ENCODE data around the gene ZNF407. TPM values are rescaled to one million over a fixed set of nuclear protein-coding genes. Genes with fewer than 3 reads are reported as not detected.

Gene ZNF407
- total RNA-seq, 1 experiment from 2014 or later = 15.2 TPM

DNA sequence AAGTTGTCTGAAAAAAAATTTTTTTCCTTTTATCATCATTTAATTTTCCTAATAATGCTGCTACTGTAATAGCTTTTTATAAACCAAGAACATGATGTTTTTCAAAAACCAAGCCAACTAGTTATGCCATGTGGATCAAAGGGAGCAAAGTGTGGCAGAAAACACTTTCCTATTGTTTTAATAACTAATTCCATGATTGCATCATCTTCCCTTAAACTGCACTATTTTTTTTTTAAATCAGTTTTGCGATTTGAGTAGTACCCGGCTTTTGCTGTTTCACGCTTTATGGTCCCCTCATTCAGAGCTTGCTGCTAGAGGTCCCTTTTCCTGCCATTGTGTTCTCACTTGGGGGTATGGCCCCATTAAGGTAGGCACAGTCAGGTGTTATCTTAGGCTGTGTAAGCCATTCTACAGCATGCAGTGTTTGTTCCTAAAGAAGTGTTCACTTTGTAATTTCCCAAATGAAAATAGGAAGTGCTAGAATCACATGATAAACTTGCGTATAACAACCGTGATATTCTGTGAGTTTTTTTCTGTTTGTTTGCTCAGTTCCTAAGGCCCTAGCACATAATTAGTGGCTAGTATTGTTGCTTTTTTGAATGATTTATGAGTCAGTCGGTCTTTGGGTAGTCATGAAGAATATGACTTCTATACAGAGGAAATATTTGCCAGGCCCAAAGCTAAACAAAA lies 385.4 kb downstream of the ZNF407 start:
- H3K4me1 ChIP-seq (replicated peaks) = no peaks in the 10 kb centered on the region
- H3K36me3 ChIP-seq = no peaks in the 10 kb centered on the region
- no peak overlapping the region for H3K27ac ChIP-seq
- no peak for DNase-seq (ENCODE audit: low read depth in 1 of 2, low spot score in 2 of 2)
- no peaks in the 10 kb centered on the region for H3K9me3 ChIP-seq (replicated peaks)
- no peak overlapping the region for H3K4me3 ChIP-seq
- no peaks in the 10 kb centered on the region for H3K27me3 ChIP-seq (replicated peaks)

DNA sequence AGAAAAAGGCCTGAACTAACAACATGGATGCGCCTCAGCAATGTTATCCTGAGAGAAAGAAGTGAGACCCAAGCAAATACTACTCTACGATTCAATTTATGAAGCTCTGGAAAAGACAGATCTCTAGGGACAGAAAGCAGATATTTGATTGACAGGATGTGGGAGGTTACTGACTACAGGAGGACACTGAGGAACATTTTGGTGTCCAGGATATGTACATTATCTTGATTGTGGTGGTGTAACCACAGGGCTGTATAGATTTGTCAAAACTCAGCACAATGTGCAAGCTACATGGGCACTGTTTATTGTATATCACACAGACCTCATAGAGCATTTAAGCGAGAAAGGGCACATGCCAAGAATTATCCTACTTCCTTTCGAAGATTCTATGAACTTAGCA lies 391.5 kb downstream of the ZNF407 start:
- Histone ChIP-seq H3K9me3 (replicated peaks) (no peaks in the 10 kb centered on the region), H3K4me1 (replicated peaks) (peaks cover 5% of the 10 kb centered on the region; the same call in 1 of the 2 replicates), H3K36me3 (no peaks in the 10 kb centered on the region), H3K27me3 (replicated peaks) (no peaks in the 10 kb centered on the region), H3K4me3 (no peak overlapping the region), H3K27ac (no peak overlapping the region)
- no peak for DNase-seq (ENCODE audit: low read depth in 1 of 2, low spot score in 2 of 2)

DNA sequence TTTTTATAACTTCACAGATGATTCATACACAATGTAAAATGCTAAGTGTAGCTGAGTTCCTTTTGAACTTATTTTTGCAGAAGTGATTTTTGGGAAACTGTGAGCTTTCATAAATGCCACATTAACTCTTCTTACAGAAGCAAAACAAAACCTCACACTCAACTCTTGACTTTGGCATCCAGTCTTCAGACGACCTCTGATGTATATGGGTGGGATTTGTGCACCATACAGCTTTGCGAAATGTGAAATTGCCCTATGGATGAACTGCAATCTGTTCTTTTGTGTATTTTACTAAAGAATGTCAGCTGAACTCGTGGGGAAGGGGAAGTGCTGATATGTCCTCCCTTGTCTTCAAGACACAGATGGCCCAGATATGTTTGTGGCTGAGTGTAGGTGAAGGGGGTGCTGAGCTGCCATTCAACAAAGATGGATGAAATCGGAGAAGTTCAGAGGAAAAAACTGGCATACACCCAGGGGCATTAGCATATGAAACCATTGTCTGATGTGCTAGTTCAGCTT lies 393.0 kb downstream of the ZNF407 start:
- H3K27me3 ChIP-seq (replicated peaks) = no peaks in the 10 kb centered on the region
- DNase-seq (ENCODE audit: low read depth in 1 of 2, low spot score in 2 of 2) = no peak
- peaks cover 10% of the 10 kb centered on the region for H3K4me1 ChIP-seq (replicated peaks)
- no peak overlapping the region for H3K27ac ChIP-seq
- H3K36me3 ChIP-seq = no peaks in the 10 kb centered on the region
- H3K4me3 ChIP-seq = no peak overlapping the region
- no peaks in the 10 kb centered on the region for H3K9me3 ChIP-seq (replicated peaks)

DNA sequence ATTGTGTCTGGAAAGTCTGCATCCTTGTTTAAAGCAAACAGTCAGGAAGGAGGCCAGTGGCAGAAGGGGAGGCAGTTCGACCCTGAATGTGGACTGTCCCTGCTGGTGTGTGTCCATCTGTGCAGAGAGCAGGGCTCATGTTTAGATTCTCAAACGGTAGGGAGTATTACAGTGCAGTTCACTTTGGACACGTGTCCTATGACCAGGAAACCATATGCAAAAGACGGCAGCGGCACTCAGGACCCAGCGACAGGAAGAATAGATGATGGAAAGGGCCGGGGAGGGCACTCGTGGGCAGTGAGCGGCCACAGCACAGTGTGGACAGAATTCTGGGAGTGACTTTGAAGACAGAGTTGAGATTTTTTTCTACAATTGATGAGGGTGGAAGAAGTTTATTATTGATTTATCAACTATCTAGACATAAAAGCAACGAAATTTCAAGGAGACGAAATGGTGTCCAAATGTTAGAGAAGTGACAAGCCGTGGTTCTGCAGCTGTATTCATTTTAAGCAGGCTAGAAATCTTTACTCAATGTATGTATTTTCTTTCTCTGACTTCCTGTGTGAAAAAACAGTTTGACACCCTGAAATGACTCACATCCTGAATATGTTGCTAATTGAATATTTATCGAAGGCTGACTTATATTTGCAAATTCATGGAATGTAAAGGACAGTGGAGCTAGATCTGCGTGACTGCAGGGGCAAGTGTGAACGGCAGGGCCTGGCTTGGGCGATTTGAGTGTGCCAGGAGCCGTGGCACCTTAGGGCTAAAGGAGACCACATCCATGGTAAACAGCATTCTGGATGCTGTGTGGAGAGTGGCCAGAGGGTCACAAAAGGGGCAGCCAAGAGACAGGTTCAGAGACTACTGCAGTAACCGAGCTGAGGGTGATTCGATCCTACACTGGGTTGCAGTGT lies 397.1 kb downstream of the ZNF407 start:
- Histone ChIP-seq H3K27me3 (replicated peaks) (no peaks in the 10 kb centered on the region), H3K4me3 (no peak overlapping the region), H3K36me3 (no peaks in the 10 kb centered on the region), H3K27ac (no peak overlapping the region), H3K4me1 (replicated peaks) (peaks cover 10% of the 10 kb centered on the region), H3K9me3 (replicated peaks) (no peaks in the 10 kb centered on the region)
- no peak for DNase-seq (ENCODE audit: low read depth in 1 of 2, low spot score in 2 of 2)

DNA sequence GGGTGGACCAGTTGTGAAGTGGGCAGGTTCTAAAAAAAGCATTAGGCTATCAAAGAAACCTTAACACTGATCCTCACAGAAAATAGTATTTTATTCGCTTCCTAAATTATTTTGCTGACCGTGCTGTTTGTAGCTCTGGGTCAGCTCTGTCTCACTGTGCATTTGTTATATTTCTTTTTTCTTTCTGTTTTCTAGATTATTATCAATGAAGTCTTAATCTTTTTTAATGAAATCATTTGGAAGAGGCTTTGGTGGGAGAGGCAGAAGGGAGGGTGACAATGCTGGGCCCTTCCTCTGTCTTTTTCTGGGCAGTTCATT lies 397.7 kb downstream of the ZNF407 start:
- Histone ChIP-seq H3K36me3 (no peaks in the 10 kb centered on the region), H3K9me3 (replicated peaks) (no peaks in the 10 kb centered on the region), H3K4me1 (replicated peaks) (peaks cover 10% of the 10 kb centered on the region), H3K27ac (no peak overlapping the region), H3K4me3 (no peak overlapping the region), H3K27me3 (replicated peaks) (no peaks in the 10 kb centered on the region)
- DNase-seq (ENCODE audit: low read depth in 1 of 2, low spot score in 2 of 2) = no peak

DNA sequence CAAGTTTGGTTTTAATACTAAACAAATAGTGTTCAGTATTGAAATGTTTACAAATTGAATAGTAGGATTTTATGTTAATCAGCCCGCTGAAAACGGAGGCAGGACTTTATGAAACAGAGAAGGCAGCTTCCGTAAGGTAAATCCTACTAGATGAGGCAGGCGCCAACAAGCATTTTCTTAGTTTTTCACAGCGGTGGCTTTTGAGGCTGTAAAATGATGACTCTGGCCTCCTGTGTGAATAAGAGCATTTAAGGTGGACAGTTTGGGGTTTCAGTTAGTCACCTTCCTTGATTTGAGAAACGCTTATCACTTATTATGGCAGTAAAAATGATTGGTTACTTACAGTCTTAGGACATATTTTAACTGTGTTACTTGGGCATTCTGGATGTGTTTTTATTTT lies 398.4 kb downstream of the ZNF407 start:
- H3K36me3 ChIP-seq = no peaks in the 10 kb centered on the region

DNA sequence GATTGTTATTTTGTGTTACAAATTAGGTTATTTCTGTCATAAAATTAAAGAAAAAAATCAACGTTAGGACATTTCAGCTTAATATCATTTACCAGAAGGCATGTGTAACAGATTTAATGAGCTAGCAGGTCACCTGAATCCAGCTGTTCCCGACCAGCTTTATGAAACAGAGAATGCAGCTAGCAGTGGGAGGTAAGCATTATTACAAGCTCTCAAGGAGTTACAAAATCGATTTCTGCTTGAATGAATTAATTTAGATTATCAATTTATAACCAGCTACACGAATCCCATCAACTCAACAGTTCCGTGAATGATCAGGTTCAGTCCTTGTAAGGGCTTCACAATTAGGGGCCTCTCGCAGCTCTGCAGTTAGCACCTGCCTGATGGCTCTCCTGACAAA lies 399.3 kb downstream of the ZNF407 start:
- H3K27me3 ChIP-seq (replicated peaks) = no peaks in the 10 kb centered on the region
- DNase-seq (ENCODE audit: low read depth in 1 of 2, low spot score in 2 of 2) = no peak

More for the DNA sequence above, 398.4 kb downstream of the ZNF407 start:
- Histone ChIP-seq H3K9me3 (replicated peaks) (no peaks in the 10 kb centered on the region), H3K4me1 (replicated peaks) (peaks cover 10% of the 10 kb centered on the region), H3K4me3 (no peak overlapping the region), H3K27ac (no peak overlapping the region), H3K27me3 (replicated peaks) (no peaks in the 10 kb centered on the region)
- no peak for DNase-seq (ENCODE audit: low read depth in 1 of 2, low spot score in 2 of 2)

DNA sequence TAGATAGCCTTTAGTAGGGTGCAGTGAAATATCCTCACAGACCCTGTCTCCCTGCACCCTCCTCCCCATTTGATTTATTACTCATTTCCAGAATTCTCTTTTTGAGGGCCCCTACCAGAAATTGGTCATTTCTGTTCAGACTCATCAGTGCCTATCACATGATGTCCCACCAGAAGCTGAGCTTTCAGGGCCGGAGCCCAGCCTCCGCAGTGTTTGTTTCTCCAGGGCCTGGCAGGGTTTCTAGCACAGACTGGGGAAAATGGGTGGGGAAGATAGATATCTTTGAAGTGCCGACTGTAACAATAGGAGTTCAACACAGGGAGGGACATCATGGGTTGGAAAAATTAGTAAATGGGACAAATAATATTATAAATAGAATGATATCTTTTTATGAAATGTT lies 403.2 kb downstream of the ZNF407 start:
- Histone ChIP-seq H3K27me3 (replicated peaks) (no peaks in the 10 kb centered on the region), H3K9me3 (replicated peaks) (no peaks in the 10 kb centered on the region), H3K27ac (no peak overlapping the region), H3K4me3 (no peak overlapping the region), H3K4me1 (replicated peaks) (no peaks in the 10 kb centered on the region), H3K36me3 (no peaks in the 10 kb centered on the region)
- no peak for DNase-seq (ENCODE audit: low read depth in 1 of 2, low spot score in 2 of 2)

More for the DNA sequence above, 399.3 kb downstream of the ZNF407 start:
- Histone ChIP-seq H3K9me3 (replicated peaks) (no peaks in the 10 kb centered on the region), H3K4me3 (no peak overlapping the region), H3K4me1 (replicated peaks) (peaks cover 5% of the 10 kb centered on the region; the same call in 1 of the 2 replicates), H3K36me3 (no peaks in the 10 kb centered on the region), H3K27ac (no peak overlapping the region)

DNA sequence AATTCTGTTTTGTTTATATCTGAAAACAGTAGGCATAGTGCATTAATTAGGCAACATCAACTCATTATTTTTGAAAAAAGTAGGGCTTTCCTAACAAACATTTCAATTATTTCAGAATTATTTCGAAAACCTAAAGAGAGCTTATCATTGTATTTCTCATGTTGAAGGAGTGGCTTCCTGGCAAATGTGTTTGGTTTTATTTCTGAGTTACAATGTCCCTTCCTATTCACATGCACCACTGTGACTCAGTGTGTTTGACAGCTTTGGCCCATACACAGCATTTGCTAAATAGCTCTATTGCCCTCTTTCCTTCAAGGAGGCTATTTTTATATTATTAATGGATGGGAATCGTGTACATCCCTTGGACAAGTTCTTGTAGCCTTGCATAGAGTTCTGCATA lies 405.4 kb downstream of the ZNF407 start:
- no peak for DNase-seq (ENCODE audit: low read depth in 1 of 2, low spot score in 2 of 2)
- H3K27me3 ChIP-seq (replicated peaks) = no peaks in the 10 kb centered on the region
- H3K4me1 ChIP-seq (replicated peaks) = no peaks in the 10 kb centered on the region
- H3K4me3 ChIP-seq = no peak overlapping the region
- no peak overlapping the region for H3K27ac ChIP-seq
- H3K36me3 ChIP-seq = no peaks in the 10 kb centered on the region
- H3K9me3 ChIP-seq (replicated peaks) = no peaks in the 10 kb centered on the region

DNA sequence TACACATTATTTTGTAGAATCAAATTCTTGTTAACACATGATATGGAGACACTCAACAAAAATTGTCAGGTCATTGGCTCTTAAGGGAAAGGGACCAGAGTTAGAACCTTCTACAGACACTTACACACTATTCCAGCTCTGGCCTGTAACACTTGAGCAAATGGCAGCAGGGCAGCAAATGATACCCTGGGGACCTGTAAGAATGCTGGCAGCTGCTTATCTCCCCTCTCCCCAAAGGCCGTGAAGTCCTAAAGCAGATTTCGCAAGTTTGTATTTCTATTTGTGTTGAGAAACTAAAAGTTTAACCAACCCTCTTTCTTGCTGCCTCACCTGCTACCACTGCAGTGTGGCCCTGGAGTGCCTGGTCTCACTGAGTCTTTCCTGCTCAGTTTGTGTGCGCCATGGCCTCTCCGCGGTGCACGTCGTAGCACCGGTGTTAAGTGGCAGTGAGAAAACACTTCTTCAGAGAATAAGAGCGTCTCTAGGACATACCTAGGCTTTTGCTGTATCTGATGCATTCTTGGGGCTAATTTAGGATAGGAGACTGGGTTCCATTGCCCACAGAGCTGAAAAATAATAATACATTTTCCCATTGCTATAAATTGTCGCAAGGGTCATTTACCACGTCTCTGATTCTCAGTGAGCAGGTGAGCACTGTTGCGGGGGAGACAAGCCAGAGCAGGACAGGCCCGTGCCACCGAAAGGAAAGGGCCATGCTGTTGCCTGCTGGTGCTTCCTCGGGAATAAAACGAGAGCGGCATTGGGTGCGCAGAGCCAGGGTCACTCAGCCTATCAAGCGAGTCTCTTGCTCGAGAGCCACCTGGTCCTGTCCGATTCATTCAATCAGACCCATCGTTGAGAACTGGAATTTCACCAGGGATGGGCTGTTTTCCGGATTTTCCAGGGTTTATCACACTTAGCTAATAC lies 406.4 kb downstream of the ZNF407 start:
- H3K4me1 ChIP-seq (replicated peaks) = no peaks in the 10 kb centered on the region
- no peaks in the 10 kb centered on the region for H3K36me3 ChIP-seq
- no peak for DNase-seq (ENCODE audit: low read depth in 1 of 2, low spot score in 2 of 2)
- no peaks in the 10 kb centered on the region for H3K27me3 ChIP-seq (replicated peaks)
- no peak overlapping the region for H3K4me3 ChIP-seq
- no peaks in the 10 kb centered on the region for H3K9me3 ChIP-seq (replicated peaks)
- no peak overlapping the region for H3K27ac ChIP-seq

DNA sequence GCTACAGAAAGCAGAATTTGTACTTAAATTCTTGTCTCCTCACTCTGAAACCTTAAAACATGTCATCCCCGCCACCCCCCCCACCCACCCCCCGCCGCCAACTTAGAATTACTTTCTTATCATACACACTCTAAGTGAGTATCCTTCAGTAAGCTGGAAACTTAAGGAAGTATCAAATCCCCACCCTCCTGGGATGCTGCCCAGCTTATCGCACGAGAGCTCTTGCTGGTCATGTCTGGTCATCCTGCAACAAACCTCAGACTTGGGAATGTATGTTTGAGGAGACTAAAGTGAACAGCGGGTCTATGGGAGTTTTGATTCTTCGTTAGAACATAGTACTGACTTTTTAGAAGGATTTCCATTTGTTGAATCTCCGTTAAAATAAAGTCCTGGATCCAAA lies 408.0 kb downstream of the ZNF407 start:
- Histone ChIP-seq H3K9me3 (replicated peaks) (no peaks in the 10 kb centered on the region), H3K27ac (no peak overlapping the region), H3K36me3 (no peaks in the 10 kb centered on the region), H3K27me3 (replicated peaks) (no peaks in the 10 kb centered on the region), H3K4me3 (no peak overlapping the region), H3K4me1 (replicated peaks) (no peaks in the 10 kb centered on the region)
- DNase-seq (ENCODE audit: low read depth in 1 of 2, low spot score in 2 of 2) = no peak

DNA sequence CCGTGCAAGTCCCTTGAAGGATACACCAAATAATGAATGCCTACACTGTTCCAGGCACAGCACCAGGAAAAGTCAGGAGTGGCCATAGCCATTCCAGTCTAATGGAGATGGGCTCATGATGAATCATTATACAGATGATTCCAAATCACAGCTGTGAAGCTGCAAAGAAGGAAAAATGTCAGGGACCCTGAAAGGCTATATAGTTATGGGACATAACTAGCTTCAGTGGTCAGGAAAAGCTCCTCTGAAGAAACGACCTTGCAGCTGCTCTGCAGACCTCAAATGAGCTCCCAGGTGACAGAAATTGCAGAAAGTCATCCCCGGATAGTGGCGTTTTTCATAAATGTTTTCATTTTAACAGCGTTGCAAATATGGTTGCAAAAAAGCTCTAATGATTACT lies 410.5 kb downstream of the ZNF407 start:
- H3K4me1 ChIP-seq (replicated peaks) = no peaks in the 10 kb centered on the region
- no peak overlapping the region for H3K4me3 ChIP-seq
- no peaks in the 10 kb centered on the region for H3K27me3 ChIP-seq (replicated peaks)
- no peak for DNase-seq (ENCODE audit: low read depth in 1 of 2, low spot score in 2 of 2)
- H3K27ac ChIP-seq = no peak overlapping the region
- H3K9me3 ChIP-seq (replicated peaks) = no peaks in the 10 kb centered on the region
- H3K36me3 ChIP-seq = no peaks in the 10 kb centered on the region

DNA sequence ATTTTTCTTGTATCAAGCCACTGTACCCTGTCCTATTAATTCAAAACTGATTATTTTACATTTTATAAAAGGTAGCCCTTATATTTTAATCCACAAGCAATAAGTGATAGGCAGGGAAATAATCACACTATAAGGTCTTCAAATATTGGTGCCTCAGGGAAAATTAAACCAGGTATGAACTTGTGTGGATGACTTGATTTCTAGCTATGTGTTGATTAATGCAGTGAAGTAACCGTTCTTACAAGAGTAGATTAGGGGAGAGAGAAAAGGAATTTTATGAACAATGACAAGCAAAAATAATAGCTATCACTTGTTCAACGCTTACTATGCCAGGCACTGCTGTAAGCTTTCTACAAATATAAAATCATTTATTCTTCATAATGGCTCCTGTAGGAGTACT lies 411.6 kb downstream of the ZNF407 start:
- H3K4me1 ChIP-seq (replicated peaks) = no peaks in the 10 kb centered on the region
- no peak overlapping the region for H3K4me3 ChIP-seq
- no peak overlapping the region for H3K27ac ChIP-seq
- no peak for DNase-seq (ENCODE audit: low read depth in 1 of 2, low spot score in 2 of 2)
- no peaks in the 10 kb centered on the region for H3K27me3 ChIP-seq (replicated peaks)
- no peaks in the 10 kb centered on the region for H3K36me3 ChIP-seq
- H3K9me3 ChIP-seq (replicated peaks) = no peaks in the 10 kb centered on the region
